DOHH2 (cell line): ENCODE data around the gene PPP2R5A.

Source experiments
- H3F3A ChIP-seq: fragments of 200-600 bp; sonication (generic), shearing (Covaris generic); 2 replicates; pipeline ENCODE4 v1.6.0; 2016; ENCODE audit warnings: antibody characterized with exemption, mild to moderate bottlenecking; ENCODE audit not compliant: control insufficient read depth, insufficient read depth
- H3K27ac ChIP-seq: fragments of 200-600 bp; sonication (generic); 2 replicates; pipeline ENCODE4 v1.5.1; 2014; ENCODE audit warnings: low read depth, mild to moderate bottlenecking, low read length, moderate library complexity
- H3K27me3 ChIP-seq: fragments of 200-600 bp; sonication (generic); 2 replicates; pipeline ENCODE4 v1.6.1; 2014; ENCODE audit warnings: mild to moderate bottlenecking, low read length, mixed read lengths; ENCODE audit not compliant: control insufficient read depth
- H3K36me3 ChIP-seq: fragments of 200-600 bp; sonication (generic); 2 replicates; pipeline ENCODE4 v1.6.1; 2014; ENCODE audit warnings: mild to moderate bottlenecking, low read length, moderate library complexity, mixed read lengths; ENCODE audit not compliant: control insufficient read depth
- H3K4me1 ChIP-seq: fragments of 200-600 bp; sonication (generic); 2 replicates; pipeline ENCODE4 v1.6.1; 2014; ENCODE audit warnings: mild to moderate bottlenecking, low read length, mixed read lengths; ENCODE audit not compliant: control insufficient read depth
- H3K4me2 ChIP-seq: fragments of 200-600 bp; sonication (generic); 2 replicates; pipeline ENCODE4 v1.6.0; 2014; ENCODE audit warnings: mild to moderate bottlenecking, low read length, moderate library complexity
- H3K4me3 ChIP-seq: fragments of 200-600 bp; sonication (generic); 2 replicates; pipeline ENCODE4 v1.5.1; 2014; ENCODE audit warnings: mild to moderate bottlenecking, low read length, mixed read lengths
- H3K79me2 ChIP-seq: fragments of 200-600 bp; sonication (generic); 2 replicates; pipeline ENCODE4 v1.6.1; 2014; ENCODE audit warnings: mild to moderate bottlenecking, low read length, mixed read lengths; ENCODE audit not compliant: control insufficient read depth
- H3K9me2 ChIP-seq: fragments of 200-600 bp; sonication (generic); replicated peaks from 2 replicates; pipeline ENCODE4 v1.6.1; 2014; ENCODE audit warnings: mild to moderate bottlenecking, low read length, mixed read lengths; ENCODE audit not compliant: control insufficient read depth
- H3K9me3 ChIP-seq: fragments of 200-600 bp; sonication (generic); 2 replicates; pipeline ENCODE4 v1.6.1; 2014; ENCODE audit warnings: antibody characterized with exemption, low read length, mixed read lengths; ENCODE audit not compliant: control insufficient read depth, insufficient read depth
- H4K20me1 ChIP-seq: fragments of 200-600 bp; sonication (generic); 2 replicates; pipeline ENCODE4 v1.6.0; 2014; ENCODE audit warnings: low read depth, mild to moderate bottlenecking, antibody characterized with exemption, low read length, moderate library complexity; ENCODE audit not compliant: control insufficient read depth, insufficient read depth
- EZH2phosphoT487 ChIP-seq: fragments of 200-600 bp; sonication (generic); IDR thresholded peaks from 2 replicates; pipeline ENCODE4 v1.6.1; 2017; ENCODE audit warnings: borderline replicate concordance, mild to moderate bottlenecking, antibody characterized with exemption, low read length, moderate library complexity, mixed read lengths
- TF ChIP-seq, protein P1 (sequence below): fragments of 200-600 bp; sonication (generic); IDR thresholded peaks from one replicate; pipeline ENCODE4 v1.5.1; 2014; ENCODE audit warnings: antibody characterized with exemption, mild to moderate bottlenecking, low read depth, low read length; ENCODE audit not compliant: poor library complexity, severe bottlenecking

PPP2R5A gene

DNA sequence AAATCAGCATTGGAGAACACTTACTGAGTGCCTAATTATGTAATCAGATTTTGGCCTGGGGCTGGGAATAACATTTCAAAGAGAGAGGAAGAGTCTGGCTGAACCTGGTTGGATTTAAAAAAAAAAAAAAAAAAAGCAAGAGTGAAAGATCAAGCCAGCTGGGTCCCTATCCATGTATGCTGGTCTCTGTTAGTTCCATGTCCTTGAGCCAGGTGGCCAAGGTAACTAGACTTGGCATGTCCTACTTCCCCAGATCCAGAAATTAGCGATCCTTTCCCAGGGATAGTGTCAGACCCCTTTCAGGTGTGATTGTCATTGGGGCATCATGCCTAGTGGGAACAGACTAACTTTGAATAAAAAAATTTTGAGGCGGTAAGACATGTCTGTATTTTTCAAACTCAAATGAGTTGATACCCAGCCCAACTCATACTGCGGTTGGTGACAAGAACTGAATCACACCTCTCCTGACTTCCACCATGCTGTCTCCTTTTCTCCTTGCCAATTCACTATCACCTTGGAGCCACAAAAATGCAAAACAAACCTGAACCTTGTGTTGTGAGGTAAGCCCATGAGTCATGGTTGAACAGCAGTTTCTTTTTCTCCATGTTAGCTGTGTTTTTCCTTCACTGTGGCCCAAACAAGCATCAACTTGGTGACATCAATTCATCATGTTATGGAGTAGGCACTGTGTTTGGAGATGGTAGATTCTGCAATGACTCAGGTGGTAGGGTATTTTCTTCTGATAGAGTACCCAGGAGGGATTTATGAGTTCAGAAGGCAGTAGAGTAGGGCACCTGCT, 24.5 kb upstream of the PPP2R5A start:
- no peak overlapping the region for H3K27ac ChIP-seq
- no peak overlapping the region for H3K4me2 ChIP-seq
- TF ChIP-seq, protein P1, sequence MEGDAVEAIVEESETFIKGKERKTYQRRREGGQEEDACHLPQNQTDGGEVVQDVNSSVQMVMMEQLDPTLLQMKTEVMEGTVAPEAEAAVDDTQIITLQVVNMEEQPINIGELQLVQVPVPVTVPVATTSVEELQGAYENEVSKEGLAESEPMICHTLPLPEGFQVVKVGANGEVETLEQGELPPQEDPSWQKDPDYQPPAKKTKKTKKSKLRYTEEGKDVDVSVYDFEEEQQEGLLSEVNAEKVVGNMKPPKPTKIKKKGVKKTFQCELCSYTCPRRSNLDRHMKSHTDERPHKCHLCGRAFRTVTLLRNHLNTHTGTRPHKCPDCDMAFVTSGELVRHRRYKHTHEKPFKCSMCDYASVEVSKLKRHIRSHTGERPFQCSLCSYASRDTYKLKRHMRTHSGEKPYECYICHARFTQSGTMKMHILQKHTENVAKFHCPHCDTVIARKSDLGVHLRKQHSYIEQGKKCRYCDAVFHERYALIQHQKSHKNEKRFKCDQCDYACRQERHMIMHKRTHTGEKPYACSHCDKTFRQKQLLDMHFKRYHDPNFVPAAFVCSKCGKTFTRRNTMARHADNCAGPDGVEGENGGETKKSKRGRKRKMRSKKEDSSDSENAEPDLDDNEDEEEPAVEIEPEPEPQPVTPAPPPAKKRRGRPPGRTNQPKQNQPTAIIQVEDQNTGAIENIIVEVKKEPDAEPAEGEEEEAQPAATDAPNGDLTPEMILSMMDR: no peak
- TF ChIP-seq EZH2phosphoT487: no peak

GRCh38 chr1:212261361-212261929, 23.8 kb upstream of the PPP2R5A start:
- Histone ChIP-seq H3F3A (no peaks in the 10 kb centered on the region), H3K27ac (no peak overlapping the region)

More for the DNA sequence above, 24.5 kb upstream of the PPP2R5A start:
- Histone ChIP-seq H3F3A (no peaks in the 10 kb centered on the region), H3K36me3 (no peaks in the 10 kb centered on the region), H3K27me3 (peaks cover 3% of the 10 kb centered on the region; the same call in 1 of the 2 replicates), H4K20me1 (no peaks in the 10 kb centered on the region), H3K4me1 (peaks cover 9% of the 10 kb centered on the region), H3K79me2 (no peaks in the 10 kb centered on the region), H3K9me2 (no peaks in the 10 kb centered on the region), H3K9me3 (no peaks in the 10 kb centered on the region), H3K4me3 (no peak overlapping the region)

DNA sequence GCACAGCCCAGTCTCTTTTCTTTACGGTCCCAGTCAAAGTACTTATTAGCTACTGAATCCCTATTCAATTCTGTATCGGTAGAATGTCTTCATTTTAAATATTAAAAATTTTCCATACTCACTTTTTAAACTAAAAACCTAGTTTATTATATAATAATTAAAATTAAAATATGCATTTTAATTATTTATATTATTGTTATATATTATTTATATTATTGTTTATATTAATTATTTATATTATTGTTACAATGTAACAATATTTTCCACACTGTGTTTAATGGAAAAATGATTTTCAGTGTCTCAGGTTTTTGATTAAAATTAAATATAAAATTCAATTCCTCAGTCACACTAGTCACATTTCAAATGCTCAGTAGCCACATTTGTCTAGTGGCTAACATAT, 18.2 kb upstream of the PPP2R5A start:
- Histone ChIP-seq H3K4me1 (no peaks in the 10 kb centered on the region), H3K4me2 (no peak overlapping the region)

More at GRCh38 chr1:212261361-212261929, 23.8 kb upstream of the PPP2R5A start:
- H3K9me3 ChIP-seq: no peaks in the 10 kb centered on the region
- no peaks in the 10 kb centered on the region for H3K79me2 ChIP-seq
- peaks cover 2% of the 10 kb centered on the region for H3K4me1 ChIP-seq
- H4K20me1 ChIP-seq: no peaks in the 10 kb centered on the region
- TF ChIP-seq EZH2phosphoT487: no peak
- TF ChIP-seq, protein P1: no peak
- no peak overlapping the region for H3K4me2 ChIP-seq
- H3K4me3 ChIP-seq: no peak overlapping the region
- H3K9me2 ChIP-seq: no peaks in the 10 kb centered on the region
- peaks cover 3% of the 10 kb centered on the region; the same call in 1 of the 2 replicates for H3K27me3 ChIP-seq
- H3K36me3 ChIP-seq: no peaks in the 10 kb centered on the region

More for the DNA sequence above, 18.2 kb upstream of the PPP2R5A start:
- H3K9me3 ChIP-seq: no peaks in the 10 kb centered on the region
- no peaks in the 10 kb centered on the region for H3K9me2 ChIP-seq
- H3K4me3 ChIP-seq: no peak overlapping the region
- H3K79me2 ChIP-seq: no peaks in the 10 kb centered on the region
- H3K27me3 ChIP-seq: peaks cover 31% of the 10 kb centered on the region
- no peaks in the 10 kb centered on the region for H3F3A ChIP-seq
- TF ChIP-seq, protein P1: no peak
- TF ChIP-seq EZH2phosphoT487: no peak
- no peak overlapping the region for H3K27ac ChIP-seq
- no peaks in the 10 kb centered on the region for H3K36me3 ChIP-seq
- H4K20me1 ChIP-seq: no peaks in the 10 kb centered on the region
